GM19328 (cell line): ENCODE measurements around the gene ARSA.
A peak's percentile ranks its signal among the peaks of the same experiment; 100 is the strongest.

Source experiments
- ATAC-seq: cut with Tn5 transposase; IDR thresholded peaks from one replicate; pipeline ENCODE4 v1.9.1; 2021; ENCODE audit warnings: mild to moderate bottlenecking, moderate library complexity; ENCODE audit not compliant: unreplicated experiment

The ARSA gene

GRCh38 chr22:50606165-50606945 lies 21.6 kb downstream of the ARSA start:
- ATAC-seq = no peak

- ATAC-seq = no peak
These were observed 22.3 kb downstream of the ARSA start for GRCh38 chr22:50605613-50606074.

GRCh38 chr22:50605002-50605612 lies 22.8 kb downstream of the ARSA start:
- no peak for ATAC-seq

- ATAC-seq = no peak
These were observed 23.5 kb downstream of the ARSA start for GRCh38 chr22:50604256-50605001.

GRCh38 chr22:50603511-50604255 lies 24.3 kb downstream of the ARSA start:
- ATAC-seq = no peak

GRCh38 chr22:50602338-50602700 lies 25.6 kb downstream of the ARSA start:
- ATAC-seq = no peak

- ATAC-seq = no peak
These were observed 26.1 kb downstream of the ARSA start for GRCh38 chr22:50601669-50602337.

- ATAC-seq = no peak
These were observed 26.8 kb downstream of the ARSA start for GRCh38 chr22:50600967-50601668.

- ATAC-seq = no peak
These were observed 27.4 kb downstream of the ARSA start, which contains the start of gene MAPK8IP2 for GRCh38 chr22:50600538-50600937. MAPK8IP2 (plus strand) TSS chr22:50600793; CDS start chr22:50600819, 26 bp downstream.

- ATAC-seq = no peak
These were observed 28.0 kb downstream of the ARSA start for GRCh38 chr22:50599816-50600455.

GRCh38 chr22:50597097-50597496 lies 30.9 kb downstream of the ARSA start:
- no peak for ATAC-seq

- ATAC-seq = no peak
These were observed 32.8 kb downstream of the ARSA start for GRCh38 chr22:50595189-50595588.

- no peak for ATAC-seq
These were observed 40.5 kb downstream of the ARSA start for GRCh38 chr22:50587407-50587806.

- no peak for ATAC-seq
These were observed 41.5 kb downstream of the ARSA start for GRCh38 chr22:50586416-50586815.

GRCh38 chr22:50585781-50586180 lies 42.2 kb downstream of the ARSA start:
- no peak for ATAC-seq

GRCh38 chr22:50585238-50585637 lies 42.7 kb downstream of the ARSA start:
- no peak for ATAC-seq

- no peak for ATAC-seq
These were observed 43.6 kb downstream of the ARSA start for GRCh38 chr22:50584106-50585096.

GRCh38 chr22:50583294-50583861 lies 44.6 kb downstream of the ARSA start:
- ATAC-seq = peak; percentile 24
